ENCODE measurements around the gene TBRG4.

TBRG4 gene

DNA sequence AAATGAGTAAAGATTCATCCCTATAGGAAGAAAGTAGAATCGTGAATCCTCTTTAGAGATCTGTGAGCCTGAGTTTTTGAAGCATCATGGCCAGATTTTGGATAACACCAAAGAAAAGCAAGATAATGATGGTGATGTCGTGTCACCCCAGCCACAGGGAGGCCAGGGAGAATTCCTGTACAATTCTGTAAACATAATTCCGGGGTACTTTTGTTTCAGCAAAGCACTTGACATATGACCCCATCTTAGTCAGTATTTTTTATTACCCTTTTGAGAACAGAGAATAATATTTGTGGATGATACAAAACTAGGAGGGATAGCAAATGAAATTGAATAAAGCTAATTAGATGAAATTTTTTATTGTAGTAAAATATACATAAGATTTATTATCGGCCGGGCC is 56.5 kb downstream of the TBRG4 start:
- DNase-seq (ENCODE audit: low read depth): no peak

DNA sequence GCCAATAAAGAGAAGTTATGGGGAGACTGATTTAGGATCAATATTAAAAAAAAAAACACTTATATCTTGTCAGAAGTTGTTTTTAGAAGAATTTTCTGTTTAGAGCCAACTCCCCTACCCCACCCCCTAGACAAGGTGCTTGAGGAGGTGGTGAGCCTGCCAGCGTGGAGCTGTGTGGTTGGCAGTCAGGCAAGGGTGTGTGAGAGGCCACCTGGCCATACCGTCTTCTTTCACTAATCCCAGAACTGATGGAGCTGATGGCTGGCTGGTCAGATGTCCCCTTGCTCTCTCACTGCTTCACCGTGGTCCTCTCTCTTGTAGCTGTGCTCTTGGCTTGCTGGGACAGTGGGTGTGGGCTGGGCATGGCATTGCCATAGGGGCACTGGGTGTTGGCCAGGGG is 57.1 kb downstream of the TBRG4 start:
- DNase-seq (ENCODE audit: low read depth): no peak

- no peak for DNase-seq (ENCODE audit: low read depth)
Observed at GRCh38 chr7:45053941-45054340, 57.6 kb downstream of the TBRG4 start.

DNA sequence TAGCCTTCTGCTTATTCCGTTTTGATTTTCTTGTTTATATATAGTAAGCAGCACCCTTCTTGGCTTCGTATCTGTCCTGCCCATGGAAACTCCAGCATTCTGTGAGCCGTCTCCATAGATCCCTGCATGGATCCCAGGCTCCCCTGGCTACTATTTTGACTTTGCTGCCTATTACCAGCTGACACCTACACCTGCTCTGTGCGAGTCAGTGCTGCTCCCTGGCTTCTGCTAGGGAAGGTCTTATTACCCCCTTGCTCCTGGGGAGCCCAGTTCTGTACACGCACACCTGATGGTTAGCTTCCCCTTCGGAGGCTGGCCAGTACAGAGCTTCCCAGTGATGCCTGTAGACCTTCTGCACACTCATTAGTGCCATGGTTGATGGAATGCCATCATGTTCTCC is 58.1 kb downstream of the TBRG4 start:
- no peak for DNase-seq (ENCODE audit: low read depth)

GRCh38 chr7:45052011-45052410 is 59.5 kb downstream of the TBRG4 start:
- DNase-seq (ENCODE audit: low read depth): no peak

DNA sequence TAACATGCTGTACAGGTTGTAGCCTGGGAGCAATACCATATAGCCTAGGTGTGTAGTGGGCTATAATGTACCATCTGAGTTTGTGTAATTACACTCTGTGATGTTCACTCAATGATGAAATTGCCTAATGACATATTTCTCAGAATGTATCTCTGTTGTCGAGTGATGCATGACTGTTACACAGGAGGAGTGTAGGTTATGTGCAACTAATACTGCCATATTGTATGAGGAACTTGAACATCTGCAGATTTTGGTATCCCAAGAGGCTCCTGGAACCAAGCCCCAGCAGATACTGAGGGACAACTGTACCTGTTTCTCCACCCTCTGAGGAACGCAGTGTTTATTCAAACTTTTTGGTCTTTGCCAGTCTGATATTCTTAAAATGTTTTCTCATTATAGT is 61.3 kb downstream of the TBRG4 start:
- DNase-seq (ENCODE audit: low read depth): no peak

Data from non-pigmented ciliary epithelial cell (primary cell).